SK-N-MC (cell line): Measurements from ENCODE around the gene CFAP68.

Experiments
- EZH2 ChIP-seq: fragments of 200-600 bp; sonication (generic); IDR thresholded peaks from one replicate; pipeline ENCODE4 v1.6.1; 2017; ENCODE audit warnings: antibody characterized with exemption
- FOXP2 ChIP-seq: optimal IDR thresholded peaks from 2 replicates; pipeline ENCODE3; 2011; ENCODE audit warnings: mild to moderate bottlenecking, moderate library complexity; ENCODE audit not compliant: insufficient read depth; ENCODE audit errors: extremely low read length, control extremely low read depth
- POLR2AphosphoS5 ChIP-seq: IDR thresholded peaks from 2 replicates; pipeline ENCODE4 v1.6.1; 2012; ENCODE audit warnings: mild to moderate bottlenecking, low read depth, low read length, borderline replicate concordance

DNA sequence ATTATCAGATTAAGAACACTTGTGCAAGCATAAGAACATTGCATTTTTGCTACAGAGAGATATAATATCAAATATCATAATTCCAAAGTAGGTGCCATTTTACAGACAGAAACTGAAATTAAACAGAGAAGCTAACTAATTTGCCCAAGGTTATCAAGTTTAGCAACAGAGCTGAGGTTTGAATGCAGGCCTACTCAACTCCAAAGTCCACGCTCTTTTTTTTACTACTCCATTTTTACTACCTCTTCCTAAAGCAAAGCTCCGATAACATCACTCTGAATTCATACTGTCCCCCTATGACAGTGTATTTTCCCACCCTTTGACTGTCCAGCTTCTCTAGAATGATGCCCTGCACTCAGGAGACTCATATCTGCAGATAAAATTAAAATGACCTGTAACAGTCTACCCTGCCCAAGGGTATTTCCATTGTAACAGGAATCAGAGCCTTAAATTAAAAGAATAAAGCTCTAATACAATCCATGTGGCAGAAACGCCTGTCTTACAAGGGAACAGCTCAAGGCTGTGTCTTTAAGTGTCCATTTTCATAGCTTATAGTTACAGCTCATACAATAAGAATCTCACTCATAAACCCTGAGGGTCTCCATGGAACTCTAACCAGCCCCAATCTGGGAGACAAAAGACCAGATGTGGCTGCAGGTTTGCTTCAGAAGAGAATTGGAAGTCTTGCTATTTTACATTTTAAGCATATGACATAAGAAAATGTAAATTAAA, 44.7 kb upstream of the CFAP68 start:
- TF ChIP-seq EZH2 (no peak), POLR2AphosphoS5 (no peak), FOXP2 (no peak)
